ENCODE results near the gene HSD17B11.

DNA sequence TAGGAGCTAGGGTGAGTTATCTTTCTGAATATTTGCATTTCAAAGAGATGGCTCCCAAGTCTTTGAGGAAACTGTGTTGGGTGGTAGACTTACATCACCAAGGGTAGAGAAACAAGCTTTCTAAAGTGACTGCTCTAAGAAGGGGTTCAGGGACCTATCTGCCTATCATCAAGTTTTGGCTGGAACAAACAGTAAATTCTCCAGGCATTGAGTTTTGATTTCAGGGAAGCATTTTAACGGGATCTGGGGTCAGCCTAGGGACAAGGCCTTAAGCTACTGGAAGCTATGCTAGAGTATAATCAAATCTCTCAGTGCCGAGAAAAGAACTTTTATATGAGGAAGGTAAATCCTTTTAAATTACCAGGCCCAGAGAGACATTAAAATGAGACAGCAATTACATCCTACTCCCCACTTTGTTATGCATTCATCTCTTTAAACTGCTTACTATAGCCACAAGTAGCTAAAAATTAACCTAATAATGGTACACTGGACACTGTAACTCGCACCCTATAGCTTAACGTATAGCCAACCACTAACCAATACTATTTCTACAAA lies 29.4 kb upstream of the HSD17B11 start:
- TF ChIP-seq EZH2 (IDR thresholded peaks at IDR 0.05) (no peak), POLR2A (IDR thresholded peaks at IDR 0.05; ENCODE audit: borderline replicate concordance, extremely low read depth, insufficient read depth, insufficient read length) (no peak), EGR1 (IDR thresholded peaks at IDR 0.05; ENCODE audit: low read depth) (no peak)
- TF ChIP-seq, protein P1, sequence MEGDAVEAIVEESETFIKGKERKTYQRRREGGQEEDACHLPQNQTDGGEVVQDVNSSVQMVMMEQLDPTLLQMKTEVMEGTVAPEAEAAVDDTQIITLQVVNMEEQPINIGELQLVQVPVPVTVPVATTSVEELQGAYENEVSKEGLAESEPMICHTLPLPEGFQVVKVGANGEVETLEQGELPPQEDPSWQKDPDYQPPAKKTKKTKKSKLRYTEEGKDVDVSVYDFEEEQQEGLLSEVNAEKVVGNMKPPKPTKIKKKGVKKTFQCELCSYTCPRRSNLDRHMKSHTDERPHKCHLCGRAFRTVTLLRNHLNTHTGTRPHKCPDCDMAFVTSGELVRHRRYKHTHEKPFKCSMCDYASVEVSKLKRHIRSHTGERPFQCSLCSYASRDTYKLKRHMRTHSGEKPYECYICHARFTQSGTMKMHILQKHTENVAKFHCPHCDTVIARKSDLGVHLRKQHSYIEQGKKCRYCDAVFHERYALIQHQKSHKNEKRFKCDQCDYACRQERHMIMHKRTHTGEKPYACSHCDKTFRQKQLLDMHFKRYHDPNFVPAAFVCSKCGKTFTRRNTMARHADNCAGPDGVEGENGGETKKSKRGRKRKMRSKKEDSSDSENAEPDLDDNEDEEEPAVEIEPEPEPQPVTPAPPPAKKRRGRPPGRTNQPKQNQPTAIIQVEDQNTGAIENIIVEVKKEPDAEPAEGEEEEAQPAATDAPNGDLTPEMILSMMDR (IDR thresholded peaks at IDR 0.05 in 2 of 3, conservative IDR thresholded peaks at IDR 0.05 in 1 of 3; ENCODE audit: borderline replicate concordance in 1 of 3, insufficient read depth in 1 of 3, low read depth in 2 of 3, low read length in 2 of 3) = no peak
- TF ChIP-seq, protein P2, sequence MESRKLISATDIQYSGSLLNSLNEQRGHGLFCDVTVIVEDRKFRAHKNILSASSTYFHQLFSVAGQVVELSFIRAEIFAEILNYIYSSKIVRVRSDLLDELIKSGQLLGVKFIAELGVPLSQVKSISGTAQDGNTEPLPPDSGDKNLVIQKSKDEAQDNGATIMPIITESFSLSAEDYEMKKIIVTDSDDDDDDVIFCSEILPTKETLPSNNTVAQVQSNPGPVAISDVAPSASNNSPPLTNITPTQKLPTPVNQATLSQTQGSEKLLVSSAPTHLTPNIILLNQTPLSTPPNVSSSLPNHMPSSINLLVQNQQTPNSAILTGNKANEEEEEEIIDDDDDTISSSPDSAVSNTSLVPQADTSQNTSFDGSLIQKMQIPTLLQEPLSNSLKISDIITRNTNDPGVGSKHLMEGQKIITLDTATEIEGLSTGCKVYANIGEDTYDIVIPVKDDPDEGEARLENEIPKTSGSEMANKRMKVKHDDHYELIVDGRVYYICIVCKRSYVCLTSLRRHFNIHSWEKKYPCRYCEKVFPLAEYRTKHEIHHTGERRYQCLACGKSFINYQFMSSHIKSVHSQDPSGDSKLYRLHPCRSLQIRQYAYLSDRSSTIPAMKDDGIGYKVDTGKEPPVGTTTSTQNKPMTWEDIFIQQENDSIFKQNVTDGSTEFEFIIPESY (IDR thresholded peaks at IDR 0.05; ENCODE audit: extremely low read depth, insufficient replicate concordance, low read length) = no peak
